ENCODE results near the gene PCDH18. TPM values are rescaled to one million over a fixed set of nuclear protein-coding genes. Genes with fewer than 3 reads are reported as not detected.

PCDH18 gene
- total RNA-seq, 1 experiment from 2014 or later: 28.0 TPM

DNA sequence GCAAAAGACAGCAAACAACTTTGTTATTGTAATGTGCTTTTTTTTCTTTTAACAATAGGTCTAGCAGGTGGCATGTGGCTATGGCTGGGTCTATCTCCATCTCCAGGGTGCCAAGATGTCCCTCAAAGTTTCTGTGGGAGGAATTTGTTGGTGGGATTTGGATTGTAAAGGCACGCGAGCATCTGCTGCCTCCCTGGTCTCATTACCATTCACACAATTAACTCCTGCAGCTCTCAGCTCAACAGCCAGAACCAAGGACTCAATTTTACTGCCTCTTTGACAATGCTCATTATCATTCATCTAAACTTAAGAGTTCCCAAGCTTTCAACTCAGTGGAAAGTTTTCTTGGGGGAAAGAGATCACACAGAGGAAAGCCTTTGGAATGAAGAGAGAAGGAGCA, 10.9 kb upstream of the PCDH18 start (continued):
- no peak for TF ChIP-seq ATF2 (CRISPR knock-in tag; IDR thresholded peaks at IDR 0.05; ENCODE audit: borderline replicate concordance, low read depth)
- TF ChIP-seq, protein P1, sequence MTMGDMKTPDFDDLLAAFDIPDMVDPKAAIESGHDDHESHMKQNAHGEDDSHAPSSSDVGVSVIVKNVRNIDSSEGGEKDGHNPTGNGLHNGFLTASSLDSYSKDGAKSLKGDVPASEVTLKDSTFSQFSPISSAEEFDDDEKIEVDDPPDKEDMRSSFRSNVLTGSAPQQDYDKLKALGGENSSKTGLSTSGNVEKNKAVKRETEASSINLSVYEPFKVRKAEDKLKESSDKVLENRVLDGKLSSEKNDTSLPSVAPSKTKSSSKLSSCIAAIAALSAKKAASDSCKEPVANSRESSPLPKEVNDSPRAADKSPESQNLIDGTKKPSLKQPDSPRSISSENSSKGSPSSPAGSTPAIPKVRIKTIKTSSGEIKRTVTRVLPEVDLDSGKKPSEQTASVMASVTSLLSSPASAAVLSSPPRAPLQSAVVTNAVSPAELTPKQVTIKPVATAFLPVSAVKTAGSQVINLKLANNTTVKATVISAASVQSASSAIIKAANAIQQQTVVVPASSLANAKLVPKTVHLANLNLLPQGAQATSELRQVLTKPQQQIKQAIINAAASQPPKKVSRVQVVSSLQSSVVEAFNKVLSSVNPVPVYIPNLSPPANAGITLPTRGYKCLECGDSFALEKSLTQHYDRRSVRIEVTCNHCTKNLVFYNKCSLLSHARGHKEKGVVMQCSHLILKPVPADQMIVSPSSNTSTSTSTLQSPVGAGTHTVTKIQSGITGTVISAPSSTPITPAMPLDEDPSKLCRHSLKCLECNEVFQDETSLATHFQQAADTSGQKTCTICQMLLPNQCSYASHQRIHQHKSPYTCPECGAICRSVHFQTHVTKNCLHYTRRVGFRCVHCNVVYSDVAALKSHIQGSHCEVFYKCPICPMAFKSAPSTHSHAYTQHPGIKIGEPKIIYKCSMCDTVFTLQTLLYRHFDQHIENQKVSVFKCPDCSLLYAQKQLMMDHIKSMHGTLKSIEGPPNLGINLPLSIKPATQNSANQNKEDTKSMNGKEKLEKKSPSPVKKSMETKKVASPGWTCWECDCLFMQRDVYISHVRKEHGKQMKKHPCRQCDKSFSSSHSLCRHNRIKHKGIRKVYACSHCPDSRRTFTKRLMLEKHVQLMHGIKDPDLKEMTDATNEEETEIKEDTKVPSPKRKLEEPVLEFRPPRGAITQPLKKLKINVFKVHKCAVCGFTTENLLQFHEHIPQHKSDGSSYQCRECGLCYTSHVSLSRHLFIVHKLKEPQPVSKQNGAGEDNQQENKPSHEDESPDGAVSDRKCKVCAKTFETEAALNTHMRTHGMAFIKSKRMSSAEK (CRISPR knock-in tag; IDR thresholded peaks at IDR 0.05; ENCODE audit: borderline replicate concordance): no peak
- TF ChIP-seq SOX15 (CRISPR knock-in tag; IDR thresholded peaks at IDR 0.05): no peak
- no peak for TF ChIP-seq JUN (CRISPR knock-in tag; IDR thresholded peaks at IDR 0.05)
- no peak for TF ChIP-seq JAZF1 (CRISPR knock-in tag; IDR thresholded peaks at IDR 0.05)
- TF ChIP-seq PREB (CRISPR knock-in tag; IDR thresholded peaks at IDR 0.05; ENCODE audit: borderline replicate concordance): no peak
- no peak for TF ChIP-seq RORB (CRISPR knock-in tag; IDR thresholded peaks at IDR 0.05)
- no peak for TF ChIP-seq MAX (CRISPR knock-in tag; IDR thresholded peaks at IDR 0.05)
- TF ChIP-seq, protein P2, sequence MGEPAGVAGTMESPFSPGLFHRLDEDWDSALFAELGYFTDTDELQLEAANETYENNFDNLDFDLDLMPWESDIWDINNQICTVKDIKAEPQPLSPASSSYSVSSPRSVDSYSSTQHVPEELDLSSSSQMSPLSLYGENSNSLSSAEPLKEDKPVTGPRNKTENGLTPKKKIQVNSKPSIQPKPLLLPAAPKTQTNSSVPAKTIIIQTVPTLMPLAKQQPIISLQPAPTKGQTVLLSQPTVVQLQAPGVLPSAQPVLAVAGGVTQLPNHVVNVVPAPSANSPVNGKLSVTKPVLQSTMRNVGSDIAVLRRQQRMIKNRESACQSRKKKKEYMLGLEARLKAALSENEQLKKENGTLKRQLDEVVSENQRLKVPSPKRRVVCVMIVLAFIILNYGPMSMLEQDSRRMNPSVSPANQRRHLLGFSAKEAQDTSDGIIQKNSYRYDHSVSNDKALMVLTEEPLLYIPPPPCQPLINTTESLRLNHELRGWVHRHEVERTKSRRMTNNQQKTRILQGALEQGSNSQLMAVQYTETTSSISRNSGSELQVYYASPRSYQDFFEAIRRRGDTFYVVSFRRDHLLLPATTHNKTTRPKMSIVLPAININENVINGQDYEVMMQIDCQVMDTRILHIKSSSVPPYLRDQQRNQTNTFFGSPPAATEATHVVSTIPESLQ (CRISPR knock-in tag; IDR thresholded peaks at IDR 0.05): no peak
- no peak for TF ChIP-seq PRDM15 (CRISPR knock-in tag; IDR thresholded peaks at IDR 0.05)
- no peak for TF ChIP-seq E2F5 (CRISPR knock-in tag; IDR thresholded peaks at IDR 0.05)
- TF ChIP-seq ARID4B (CRISPR knock-in tag; IDR thresholded peaks at IDR 0.05; ENCODE audit: borderline replicate concordance): no peak
- TF ChIP-seq ATF3 (CRISPR knock-in tag; conservative IDR thresholded peaks at IDR 0.05): no peak
- peak; percentile 51; the same call in 1 of the 2 replicates for TF ChIP-seq SP1 (CRISPR knock-in tag; conservative IDR thresholded peaks at IDR 0.05)
- TF ChIP-seq ZNF416 (CRISPR knock-in tag; IDR thresholded peaks at IDR 0.05): no peak
- peak; percentile 73 for TF ChIP-seq ZNF423 (CRISPR knock-in tag; IDR thresholded peaks at IDR 0.05)
- no peak for TF ChIP-seq ZNF232 (CRISPR knock-in tag; IDR thresholded peaks at IDR 0.05)
- TF ChIP-seq ZNF425 (CRISPR knock-in tag; conservative IDR thresholded peaks at IDR 0.05): 0 out of 2 replicates have a peak, but pooled peaks have one; percentile 72

Measured in WTC11 (cell line).